Epidermal melanocyte (primary cell): Measurements from ENCODE around the gene KLHL18.
"Not testable (repeated sequence)": the region's sequence is repeated elsewhere in the genome, so short reads cannot be mapped to it uniquely, and the experiment has no call there.

ENCODE experiments used
- DNase-seq: peaks from one replicate; pipeline ENCODE4 v3.0.0; 2011; ENCODE audit warnings: low spot score; ENCODE audit not compliant: insufficient read length

Gene KLHL18

GRCh38 chr3:47282424-47283192, at the start of gene KLHL18, which contains the start of gene KIF9:
KLHL18 (plus strand) TSS chr3:47282944; CDS start chr3:47282966, 22 bp downstream.
KIF9 (minus strand) TSS chr3:47282799; CDS start chr3:47277374, 5,425 bp downstream.
- peak; percentile 91 for DNase-seq

- no peak for DNase-seq
Measured at GRCh38 chr3:47238017-47238416, 44.7 kb upstream of the KLHL18 start.

- DNase-seq: no peak
Measured at GRCh38 chr3:47239929-47240328, 42.8 kb upstream of the KLHL18 start.

GRCh38 chr3:47243419-47244147, 39.2 kb upstream of the KLHL18 start:
- no peak for DNase-seq

GRCh38 chr3:47244531-47245100, 38.1 kb upstream of the KLHL18 start:
- no peak for DNase-seq

GRCh38 chr3:47245271-47245670, 37.5 kb upstream of the KLHL18 start:
- no peak for DNase-seq

GRCh38 chr3:47247131-47248064, 35.3 kb upstream of the KLHL18 start:
- DNase-seq: no peak

GRCh38 chr3:47250309-47251060, 32.3 kb upstream of the KLHL18 start:
- no peak for DNase-seq

- DNase-seq: not testable (repeated sequence)
Measured at GRCh38 chr3:47251085-47251484, 31.7 kb upstream of the KLHL18 start.

- DNase-seq: no peak
Measured at GRCh38 chr3:47251689-47252088, 31.1 kb upstream of the KLHL18 start.

- DNase-seq: not testable (repeated sequence)
Measured at GRCh38 chr3:47256331-47256730, 26.4 kb upstream of the KLHL18 start.

GRCh38 chr3:47259114-47259513, 23.6 kb upstream of the KLHL18 start:
- no peak for DNase-seq

- no peak for DNase-seq
Measured at GRCh38 chr3:47260605-47261004, 22.1 kb upstream of the KLHL18 start.

- no peak for DNase-seq
Measured at GRCh38 chr3:47261301-47261700, 21.4 kb upstream of the KLHL18 start.

- DNase-seq: no peak
Measured at GRCh38 chr3:47265008-47265407, 17.7 kb upstream of the KLHL18 start.

GRCh38 chr3:47265725-47266428, 16.9 kb upstream of the KLHL18 start:
- DNase-seq: no peak

GRCh38 chr3:47266709-47267489, 15.8 kb upstream of the KLHL18 start:
- peak; percentile 42 for DNase-seq

- DNase-seq: no peak
Measured at GRCh38 chr3:47267490-47267824, 15.3 kb upstream of the KLHL18 start.

GRCh38 chr3:47270526-47270925, 12.2 kb upstream of the KLHL18 start:
- no peak for DNase-seq
